B cell (primary cell): ENCODE measurements around the gene RRAS2. TPM values are rescaled to one million over a fixed set of nuclear protein-coding genes. Genes with fewer than 3 reads are reported as not detected.

ENCODE experiments used
- ATAC-seq: fragments of 200-7000 bp; cut with Tn5 transposase; one replicate; pipeline ENCODE4 v1.10.0; 2021; ENCODE audit warnings: low read depth, mild to moderate bottlenecking, moderate number of reproducible peaks, moderate library complexity
- CTCF ChIA-PET: fragments of 350-600 bp; sonication (Branson Sonifier 250); formaldehyde crosslinking; loops from one replicate; lab custom pipeline; 2021; ENCODE audit warnings: antibody characterized with exemption, inconsistent platforms; lab: Charles Lee
- POLR2A ChIA-PET: fragments of 350-600 bp; sonication (Branson Sonifier 250); formaldehyde crosslinking; loops from one replicate; lab custom pipeline; 2021; ENCODE audit warnings: antibody characterized with exemption; lab: Charles Lee
- DNase-seq: peaks from one replicate; pipeline ENCODE4 v3.0.0; 2013
- H2AFZ ChIP-seq: 2 replicates; pipeline ENCODE4 v1.6.1; 2012; ENCODE audit warnings: mild to moderate bottlenecking, low read depth, low read length; ENCODE audit not compliant: insufficient read depth, poor library complexity, severe bottlenecking
- H3K27ac ChIP-seq, 2 donors: 1 replicate in 1 of 2; 2 replicates in 1 of 2; pipeline ENCODE4 v1.5.1; 2012 to 2013; ENCODE audit warnings: low read length in 2 of 2, mild to moderate bottlenecking in 2 of 2, moderate library complexity in 1 of 2
- H3K27me3 ChIP-seq, 4 experiments: fragments of 200-600 bp in 1 of 4; sonication (generic) in 1 of 4; replicated peaks in 1 of 4; 1 replicate in 2 of 4; 2 replicates in 2 of 4; pipeline versions ENCODE4 v1.6.1 to v1.7.0; 2013 to 2016; ENCODE audit warnings: low read length in 3 of 4, mild to moderate bottlenecking in 2 of 4, mixed read lengths in 1 of 4, moderate library complexity in 1 of 4; ENCODE audit not compliant: insufficient read depth in 4 of 4, control insufficient read depth in 3 of 4; ENCODE audit errors: control extremely low read depth in 1 of 4
- H3K36me3 ChIP-seq, 2 experiments: replicated peaks in 1 of 2; 1 replicate in 1 of 2; 2 replicates in 1 of 2; pipeline versions ENCODE4 v1.6.1 to v1.7.1; 2013; ENCODE audit warnings: low read length in 1 of 2; ENCODE audit not compliant: insufficient read depth in 2 of 2, control insufficient read depth in 1 of 2; ENCODE audit errors: control extremely low read depth in 1 of 2, extremely low read depth in 1 of 2
- H3K4me1 ChIP-seq, 2 donors: fragments of 200-600 bp in 1 of 2; sonication (generic) in 1 of 2; 1 replicate in 1 of 2; 2 replicates in 1 of 2; pipeline versions ENCODE4 v1.5.1 to v1.6.1; 2013 to 2017; ENCODE audit warnings: low read length in 2 of 2; ENCODE audit not compliant: control insufficient read depth in 2 of 2, insufficient read depth in 2 of 2
- H3K4me2 ChIP-seq: replicated peaks from 2 replicates; pipeline ENCODE3; 2012; ENCODE audit warnings: mild to moderate bottlenecking, low read depth, low read length; ENCODE audit not compliant: poor library complexity, severe bottlenecking
- H3K4me3 ChIP-seq, 5 experiments: fragments of 200-600 bp in 1 of 5; sonication (generic) in 1 of 5; 1 replicate in 3 of 5; 2 replicates in 2 of 5; pipeline versions ENCODE4 v1.5.1 to v1.7.0; 2011 to 2016; ENCODE audit warnings: low read length in 4 of 5, mild to moderate bottlenecking in 4 of 5, low read depth in 2 of 5, control low read depth in 1 of 5, moderate library complexity in 1 of 5; ENCODE audit not compliant: insufficient read depth in 1 of 5; ENCODE audit errors: control extremely low read depth in 1 of 5, extremely low read depth in 1 of 5
- H3K79me2 ChIP-seq: fragments of 200-600 bp; sonication (generic); one replicate; pipeline ENCODE4 v1.6.0; 2016; ENCODE audit warnings: low read length; ENCODE audit not compliant: control insufficient read depth, insufficient read depth
- H3K9ac ChIP-seq: fragments of 200-600 bp; sonication (generic); 2 replicates; pipeline ENCODE4 v1.6.1; 2017; ENCODE audit warnings: mild to moderate bottlenecking, low read length, moderate library complexity
- H3K9me3 ChIP-seq, 3 donors: one replicate each; pipeline versions ENCODE4 v1.6.1 to v1.7.1; 2013; ENCODE audit warnings: low read length in 2 of 3; ENCODE audit not compliant: control insufficient read depth in 2 of 3, insufficient read depth in 1 of 3; ENCODE audit errors: control extremely low read depth in 1 of 3
- H4K20me1 ChIP-seq: 2 replicates; pipeline ENCODE4 v1.6.0; 2012; ENCODE audit warnings: mild to moderate bottlenecking, low read length; ENCODE audit not compliant: insufficient read depth, control insufficient read depth, poor library complexity, severe bottlenecking
- H3K27ac Mint-ChIP-seq: one replicate; pipeline ENCODE4 v1.8.0; 2021; ENCODE audit warnings: mixed read lengths
- H3K27me3 Mint-ChIP-seq: one replicate; pipeline ENCODE4 v1.8.0; 2021; ENCODE audit warnings: mixed read lengths
- H3K4me1 Mint-ChIP-seq: one replicate; pipeline ENCODE4 v1.8.0; 2021; ENCODE audit warnings: mixed read lengths
- H3K4me3 Mint-ChIP-seq: one replicate; pipeline ENCODE4 v1.8.0; 2021; ENCODE audit warnings: mixed read lengths
- H3K9me3 Mint-ChIP-seq: one replicate; pipeline ENCODE4 v1.8.0; 2022; ENCODE audit warnings: mixed read lengths; ENCODE audit not compliant: insufficient read depth
- CTCF ChIP-seq: fragments of 200-600 bp; IDR thresholded peaks from one replicate; pipeline ENCODE4 v1.8.0; 2022; ENCODE audit warnings: antibody characterized with exemption, mild to moderate bottlenecking
- EZH2 ChIP-seq: IDR thresholded peaks from 2 replicates; pipeline ENCODE4 v1.6.1; 2012; ENCODE audit warnings: borderline replicate concordance, low read depth, mild to moderate bottlenecking, moderate library complexity, low read length; ENCODE audit not compliant: insufficient read depth, poor library complexity, severe bottlenecking
- WGBS: methylation state at CpG from one replicate; pipeline ENCODE4 v1.1.5; 2013; ENCODE audit warnings: missing lambda C conversion rate; ENCODE audit not compliant: insufficient coverage; 5-methylcytosine and 5-hydroxymethylcytosine counted together
- intact Hi-C: fragments of 100-400 bp; cut with micrococcal nuclease; formaldehyde crosslinking; loops from one replicate; pipeline ENCODE4 v1.10.0; 2022
- polyA plus RNA-seq: library from polyadenylated mRNA; depleted of rRNA; stranded (reverse); fragments of >200 nt; gene quantifications from 2 replicates; pipeline ENCODE4 v1.2.3, GENCODE V29; 2012
- total RNA-seq, 2 donors: library from RNA; stranded (reverse); fragments of 120-200 nt in 1 of 2; gene quantifications; 1 replicate in 1 of 2; 2 replicates in 1 of 2; pipeline versions ENCODE4 v1.2.3 to v1.2.4, GENCODE V29; 2013 to 2022

The RRAS2 gene
- total and polyA plus RNA-seq, 2 donors (not counting 1 experiment from before 2014, with no cell fraction given): 31.8 to 72.4 TPM

DNA sequence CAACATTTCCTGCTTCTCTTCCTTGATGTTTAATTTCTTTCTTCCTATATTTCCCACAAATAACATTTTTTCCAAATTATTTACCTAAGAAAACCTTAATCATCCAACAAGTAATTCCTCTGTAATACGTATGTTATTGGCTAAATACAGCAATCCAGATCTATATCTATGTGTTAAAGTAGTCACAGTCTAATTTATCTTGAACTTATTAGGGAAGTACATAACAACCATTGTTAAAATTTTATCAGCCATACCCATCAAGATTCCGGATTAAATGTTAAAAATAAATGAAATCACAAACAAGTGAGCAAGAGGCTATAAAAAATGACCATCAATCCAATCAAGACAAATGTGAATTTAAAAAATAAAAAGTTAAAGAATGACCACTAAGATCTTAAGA, 36.5 kb downstream of the RRAS2 start:
- TF ChIP-seq CTCF (no peak), EZH2 (no peak)
- H3K9me3 ChIP-seq: no peaks in the 10 kb centered on the region
- H2AFZ ChIP-seq: no peak overlapping the region
- H3K4me1 Mint-ChIP-seq: peaks cover 78% of the 10 kb centered on the region
- no peaks in the 10 kb centered on the region for H3K27me3 Mint-ChIP-seq
- ChIA-PET CTCF (interaction anchor here (5.0 kb wide), 1 partner anchor 14 kb away, joined by 34 read pairs; no protein-coding TSS in a partner anchor), POLR2A (interaction anchor here (1.0 kb wide), 1 partner anchor 33 kb away, joined by 3 read pairs; no protein-coding TSS in a partner anchor)
- no CpG with 5 or more reads among the region's 2 CpGs for WGBS
- H3K27me3 ChIP-seq: no peaks in the 10 kb centered on the region
- H3K4me2 ChIP-seq: peak overlapping the region; percentile 76
- H4K20me1 ChIP-seq: no peaks in the 10 kb centered on the region
- H3K4me3 ChIP-seq: peak overlapping the region in 1 of 5 experiments; percentile 30
- intact Hi-C loops: loop anchor here (2.0 kb wide), 1 partner anchor 36 kb away; the partner anchor contains the start of gene RRAS2
- peaks cover 89% of the 10 kb centered on the region for H3K79me2 ChIP-seq
- H3K27ac Mint-ChIP-seq: peak overlapping the region; percentile 92
- peak overlapping the region; percentile 73 for H3K4me3 Mint-ChIP-seq
- ATAC-seq (no peak), DNase-seq (no peak)
- no peaks in the 10 kb centered on the region for H3K9me3 Mint-ChIP-seq
- peak overlapping the region; percentile 32 for H3K9ac ChIP-seq
- no peaks in the 10 kb centered on the region for H3K36me3 ChIP-seq
- peak overlapping the region; percentile 71 to 82 for H3K27ac ChIP-seq
- peaks cover 73 to 88% of the 10 kb centered on the region in 2 donors for H3K4me1 ChIP-seq

GRCh38 chr11:14320020-14320419, 39.0 kb downstream of the RRAS2 start:
- 0% methylated on average over 2 of the region's 3 CpGs for WGBS
- peak overlapping the region; percentile 65 for H3K4me2 ChIP-seq
- TF ChIP-seq EZH2 (no peak), CTCF (no peak)
- Mint-ChIP-seq H3K4me3 (peak overlapping the region; percentile 59), H3K9me3 (no peaks in the 10 kb centered on the region), H3K27me3 (no peaks in the 10 kb centered on the region), H3K4me1 (peaks cover 88% of the 10 kb centered on the region), H3K27ac (peak overlapping the region; percentile 75)
- H3K4me3 ChIP-seq: peak overlapping the region in 3 of 5 experiments; percentile 12 to 36 (median 26)
- H3K36me3 ChIP-seq: no peaks in the 10 kb centered on the region
- peak overlapping the region; percentile 48 for H3K9ac ChIP-seq
- peak; percentile 58 for DNase-seq
- CTCF ChIA-PET: interaction anchor here (0.9 to 5.0 kb wide), 5 partner anchors 11 to 19 kb away, joined by 3 to 34 read pairs (median 7); no protein-coding TSS in a partner anchor
- H2AFZ ChIP-seq: no peak overlapping the region
- no peaks in the 10 kb centered on the region for H3K9me3 ChIP-seq
- no peaks in the 10 kb centered on the region for H3K27me3 ChIP-seq
- H3K79me2 ChIP-seq: peaks cover 98% of the 10 kb centered on the region
- peak overlapping the region; percentile 53 to 77 for H3K27ac ChIP-seq
- H3K4me1 ChIP-seq: peaks cover 81 to 95% of the 10 kb centered on the region in 2 donors
- ATAC-seq: peak; percentile 28
- POLR2A ChIA-PET: no interaction called here
- no peaks in the 10 kb centered on the region for H4K20me1 ChIP-seq
- intact Hi-C loops: no loop called here
